ENCODE data around the gene SGTA. TPM values are rescaled to one million over a fixed set of nuclear protein-coding genes. Genes with fewer than 3 reads are reported as not detected.

The SGTA gene
- total RNA-seq, 4 donors from 2014 or later: 32.7 to 50.4 (median 36.7) TPM

DNA sequence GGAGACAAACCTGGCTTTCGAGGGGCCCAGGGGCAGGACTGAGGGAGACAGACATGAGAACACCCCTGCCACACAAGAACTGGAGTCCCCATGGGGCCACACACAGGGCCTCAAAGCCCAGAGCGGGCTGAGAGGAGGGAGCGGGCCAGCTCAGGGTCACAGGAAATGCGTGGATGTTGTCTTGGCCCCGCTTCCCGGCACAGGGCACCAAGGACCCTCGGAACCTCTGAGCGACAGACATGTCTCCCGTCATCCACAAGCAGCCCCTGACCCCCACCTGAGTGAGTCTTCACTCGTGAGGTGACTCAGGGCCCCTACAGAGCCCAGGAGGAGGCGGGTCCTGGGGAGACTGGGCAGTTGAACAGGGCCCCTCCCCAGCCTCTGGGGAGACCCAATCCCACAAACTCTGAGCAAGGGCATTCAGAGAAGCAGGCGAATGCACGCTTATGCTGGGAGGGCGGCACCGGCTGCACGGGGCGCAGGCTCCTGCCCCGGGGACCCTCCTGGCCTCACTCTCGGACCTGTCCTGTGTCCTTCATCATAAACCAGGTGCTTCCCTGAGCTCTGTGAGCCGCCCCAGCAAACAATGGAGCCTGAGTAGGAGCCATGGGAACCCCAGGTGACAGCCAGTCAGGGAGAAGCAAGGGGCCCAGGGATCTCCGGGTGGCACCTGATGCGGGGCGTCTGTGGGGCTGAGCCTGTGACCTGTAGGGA lies 20.1 kb downstream of the SGTA start:
- ATAC-seq (ENCODE audit: low FRiP score) (no peak), DNase-seq (ENCODE audit: low spot score) (no peak)
- TF ChIP-seq, protein P1, sequence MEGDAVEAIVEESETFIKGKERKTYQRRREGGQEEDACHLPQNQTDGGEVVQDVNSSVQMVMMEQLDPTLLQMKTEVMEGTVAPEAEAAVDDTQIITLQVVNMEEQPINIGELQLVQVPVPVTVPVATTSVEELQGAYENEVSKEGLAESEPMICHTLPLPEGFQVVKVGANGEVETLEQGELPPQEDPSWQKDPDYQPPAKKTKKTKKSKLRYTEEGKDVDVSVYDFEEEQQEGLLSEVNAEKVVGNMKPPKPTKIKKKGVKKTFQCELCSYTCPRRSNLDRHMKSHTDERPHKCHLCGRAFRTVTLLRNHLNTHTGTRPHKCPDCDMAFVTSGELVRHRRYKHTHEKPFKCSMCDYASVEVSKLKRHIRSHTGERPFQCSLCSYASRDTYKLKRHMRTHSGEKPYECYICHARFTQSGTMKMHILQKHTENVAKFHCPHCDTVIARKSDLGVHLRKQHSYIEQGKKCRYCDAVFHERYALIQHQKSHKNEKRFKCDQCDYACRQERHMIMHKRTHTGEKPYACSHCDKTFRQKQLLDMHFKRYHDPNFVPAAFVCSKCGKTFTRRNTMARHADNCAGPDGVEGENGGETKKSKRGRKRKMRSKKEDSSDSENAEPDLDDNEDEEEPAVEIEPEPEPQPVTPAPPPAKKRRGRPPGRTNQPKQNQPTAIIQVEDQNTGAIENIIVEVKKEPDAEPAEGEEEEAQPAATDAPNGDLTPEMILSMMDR (IDR thresholded peaks at IDR 0.05): no peak

DNA sequence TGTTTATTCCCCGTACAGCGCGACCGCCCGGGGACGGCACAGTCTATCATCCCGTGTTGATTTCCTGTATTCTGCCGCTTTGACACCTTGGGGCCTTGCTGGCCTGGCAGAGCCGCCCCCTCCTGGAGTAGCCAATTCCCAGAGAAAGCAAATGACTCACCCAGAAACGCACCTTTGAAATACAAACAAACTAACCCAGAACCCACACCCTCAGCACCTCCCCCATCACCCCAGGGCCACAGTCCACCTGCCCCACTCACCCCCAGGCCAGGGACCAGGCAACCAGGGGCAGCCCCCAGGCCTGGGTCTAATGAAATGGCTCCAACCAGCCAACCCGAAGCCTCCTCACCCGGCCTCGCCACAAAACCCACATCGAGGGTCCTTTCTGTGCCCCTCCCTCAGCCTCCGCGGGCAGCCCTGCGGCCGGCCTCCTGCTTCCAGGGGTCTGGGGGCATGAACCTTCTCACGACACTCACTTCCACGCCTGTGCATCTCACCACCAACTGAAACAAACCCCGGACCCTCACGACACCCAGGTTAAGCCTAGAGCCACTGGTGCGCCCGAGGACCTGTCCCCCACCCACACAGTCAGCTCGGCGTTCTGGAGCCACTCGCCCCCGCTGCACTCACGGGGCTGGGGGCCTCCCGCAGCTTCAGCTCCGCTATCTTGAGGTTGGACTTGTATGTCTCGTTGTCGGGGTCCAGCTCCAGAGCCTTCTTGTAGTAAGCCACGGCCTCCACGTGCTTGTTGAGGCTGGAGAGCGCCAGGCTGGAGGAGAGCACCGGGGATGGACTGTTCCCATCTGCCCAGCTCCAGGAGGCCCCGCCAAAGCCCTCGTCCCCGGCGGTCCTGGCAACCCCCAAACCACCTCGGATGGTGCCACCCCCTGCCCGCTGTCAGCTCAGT lies 20.9 kb downstream of the SGTA start:
- DNase-seq (ENCODE audit: low spot score) (no peak), ATAC-seq (ENCODE audit: low FRiP score) (no peak)
- TF ChIP-seq, protein P1 (IDR thresholded peaks at IDR 0.05): no peak

DNA sequence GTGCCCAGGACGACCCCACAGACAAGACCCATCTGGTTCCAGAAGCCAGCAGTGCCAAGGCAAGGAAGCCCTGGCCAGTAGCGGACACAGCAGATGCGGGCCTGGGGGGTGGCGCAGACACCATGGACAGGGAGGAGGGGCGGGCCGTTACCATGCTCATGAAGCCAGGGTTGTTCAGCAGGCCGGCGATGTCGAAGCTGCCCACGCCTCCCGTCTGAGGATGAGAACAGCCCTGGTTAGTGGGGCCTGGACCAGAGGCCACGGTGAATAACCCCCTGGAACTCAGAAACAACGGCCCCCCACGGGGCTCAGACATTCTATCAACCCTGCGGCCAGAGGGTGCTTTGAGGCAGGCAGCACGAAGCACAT lies 21.8 kb downstream of the SGTA start:
- no peak for DNase-seq (ENCODE audit: low spot score)
- TF ChIP-seq, protein P1 (IDR thresholded peaks at IDR 0.05): no peak
- ATAC-seq (ENCODE audit: low FRiP score): no peak

DNA sequence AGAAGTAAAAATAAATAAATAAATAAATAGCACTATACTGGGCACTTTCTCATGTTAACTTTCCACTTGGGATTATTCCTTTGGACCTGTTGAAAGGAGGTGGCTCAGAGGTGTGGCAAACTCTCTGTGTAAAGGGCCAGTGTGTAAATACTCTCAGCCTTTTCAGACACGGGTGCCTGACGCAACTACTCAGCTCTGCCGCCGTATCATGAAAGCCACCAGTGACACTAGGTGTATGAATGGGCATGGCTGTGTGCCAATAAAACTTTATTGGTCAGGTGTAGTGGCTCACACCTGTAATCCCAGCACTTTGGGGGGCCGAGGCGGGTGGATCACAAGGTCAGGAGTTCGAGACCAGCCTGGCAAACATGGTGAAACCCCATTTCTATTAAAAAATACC lies 23.1 kb downstream of the SGTA start:
- TF ChIP-seq, protein P1 (IDR thresholded peaks at IDR 0.05): no peak
- DNase-seq (ENCODE audit: low spot score) (no peak), ATAC-seq (ENCODE audit: low FRiP score) (no peak)

DNA sequence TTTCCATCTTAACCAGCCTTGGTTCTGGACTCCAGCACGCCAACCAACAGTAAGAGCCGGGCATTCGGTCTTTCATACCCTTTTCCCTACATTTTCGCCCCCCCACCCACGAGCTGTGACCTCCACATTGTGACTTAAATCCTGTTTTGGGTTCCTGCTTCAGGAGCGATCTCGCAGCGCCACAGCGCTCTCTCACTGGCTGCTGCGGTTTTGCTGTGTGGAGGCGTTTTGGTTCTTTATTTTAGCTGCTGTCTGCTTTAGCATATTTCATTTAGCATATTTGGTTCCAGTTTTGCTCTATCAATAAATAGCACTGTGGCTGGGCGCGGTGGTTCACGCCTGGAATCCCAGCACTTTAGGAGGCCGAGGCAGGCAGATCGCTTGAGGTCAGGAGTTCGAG lies 23.7 kb downstream of the SGTA start:
- DNase-seq (ENCODE audit: low spot score) (no peak), ATAC-seq (ENCODE audit: low FRiP score) (no peak)
- TF ChIP-seq, protein P1 (IDR thresholded peaks at IDR 0.05): no peak

DNA sequence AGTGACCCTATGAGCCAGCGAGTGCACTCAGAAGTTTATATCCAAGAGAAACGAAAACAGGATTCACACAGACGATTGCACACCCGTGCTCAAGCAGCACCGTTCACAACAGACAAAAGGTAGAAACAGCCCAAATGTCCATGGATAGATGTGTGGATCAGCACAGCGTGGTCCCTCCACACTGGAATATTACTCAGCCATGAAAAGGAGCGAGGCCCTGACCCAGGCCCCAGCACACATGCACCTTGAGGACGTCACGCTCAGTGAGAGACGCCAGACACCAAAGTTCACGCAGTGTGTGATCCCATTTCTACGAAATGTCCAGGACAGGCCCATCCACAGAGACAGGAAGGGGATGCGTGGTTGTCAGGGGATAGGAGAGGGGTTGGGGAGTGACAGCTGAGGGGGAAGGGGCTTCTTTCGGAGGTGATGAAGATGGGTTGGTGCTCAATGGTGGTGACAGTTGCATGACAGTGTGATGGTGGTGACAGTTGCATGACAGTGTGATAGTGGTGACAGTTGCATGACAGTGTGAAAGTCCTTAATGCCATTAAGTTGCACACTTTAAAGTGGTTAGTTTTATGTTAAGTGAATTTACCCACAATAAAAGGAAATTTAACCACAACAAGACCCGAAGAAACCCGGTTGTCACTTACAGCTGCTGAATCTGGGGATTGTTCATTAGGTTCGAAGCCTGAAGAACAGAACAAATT lies 24.3 kb downstream of the SGTA start:
- no peak for ATAC-seq (ENCODE audit: low FRiP score)
- TF ChIP-seq, protein P1 (IDR thresholded peaks at IDR 0.05): no peak
- no peak for DNase-seq (ENCODE audit: low spot score)
